Astrocyte of the spinal cord (primary cell): ENCODE measurements around the gene UBALD1.

Experiments
- DNase-seq: peaks from one replicate; pipeline ENCODE4 v3.0.0; 2011; ENCODE audit warnings: low read depth, low spot score
- H3K4me3 ChIP-seq: 2 replicates; pipeline ENCODE4 v1.5.1; 2011; ENCODE audit warnings: low read depth, mild to moderate bottlenecking, low read length, moderate library complexity
- in situ Hi-C: cut with HindIII; loops from 2 replicates; pipeline ENCODE4 v1.10.0; 2017; ENCODE audit warnings: low sequenced_read_pairs
- TF ChIP-seq, protein P1 (sequence below): IDR thresholded peaks from 2 replicates; pipeline ENCODE4 v1.5.1; 2012; ENCODE audit warnings: low read depth, mild to moderate bottlenecking, low read length, inconsistent platforms

UBALD1 gene

DNA sequence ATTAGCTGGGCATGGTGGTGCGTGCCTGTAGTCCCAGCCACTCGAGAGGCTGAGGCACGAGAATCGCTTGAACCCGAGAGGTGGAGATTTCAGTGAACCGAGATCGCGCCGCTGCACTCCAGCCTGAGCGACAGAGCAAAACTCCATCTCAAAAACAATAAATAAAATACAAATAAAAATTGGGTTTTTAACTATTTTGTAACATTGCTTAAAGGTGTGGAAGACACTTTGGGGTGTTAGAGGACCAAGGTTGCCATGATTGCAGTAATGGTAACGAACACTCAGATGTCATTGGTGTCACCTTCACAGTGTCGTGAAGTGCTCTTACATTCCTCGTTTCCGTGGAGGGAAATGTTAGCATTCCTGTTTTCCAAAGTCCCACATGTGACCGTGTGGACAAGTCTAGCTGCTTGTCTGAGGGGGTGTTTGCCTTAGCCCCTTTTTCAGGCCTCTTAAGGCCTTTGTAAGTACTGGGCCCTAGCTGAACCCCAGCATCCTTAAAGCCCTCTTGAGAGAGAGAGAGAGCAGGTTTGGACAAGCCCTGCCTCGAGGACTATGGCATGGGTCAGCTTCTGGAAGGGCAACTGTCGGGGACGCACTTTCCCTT lies 49.9 kb downstream of the UBALD1 start:
- TF ChIP-seq, protein P1, sequence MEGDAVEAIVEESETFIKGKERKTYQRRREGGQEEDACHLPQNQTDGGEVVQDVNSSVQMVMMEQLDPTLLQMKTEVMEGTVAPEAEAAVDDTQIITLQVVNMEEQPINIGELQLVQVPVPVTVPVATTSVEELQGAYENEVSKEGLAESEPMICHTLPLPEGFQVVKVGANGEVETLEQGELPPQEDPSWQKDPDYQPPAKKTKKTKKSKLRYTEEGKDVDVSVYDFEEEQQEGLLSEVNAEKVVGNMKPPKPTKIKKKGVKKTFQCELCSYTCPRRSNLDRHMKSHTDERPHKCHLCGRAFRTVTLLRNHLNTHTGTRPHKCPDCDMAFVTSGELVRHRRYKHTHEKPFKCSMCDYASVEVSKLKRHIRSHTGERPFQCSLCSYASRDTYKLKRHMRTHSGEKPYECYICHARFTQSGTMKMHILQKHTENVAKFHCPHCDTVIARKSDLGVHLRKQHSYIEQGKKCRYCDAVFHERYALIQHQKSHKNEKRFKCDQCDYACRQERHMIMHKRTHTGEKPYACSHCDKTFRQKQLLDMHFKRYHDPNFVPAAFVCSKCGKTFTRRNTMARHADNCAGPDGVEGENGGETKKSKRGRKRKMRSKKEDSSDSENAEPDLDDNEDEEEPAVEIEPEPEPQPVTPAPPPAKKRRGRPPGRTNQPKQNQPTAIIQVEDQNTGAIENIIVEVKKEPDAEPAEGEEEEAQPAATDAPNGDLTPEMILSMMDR, result no peak
- no peak for DNase-seq
- no peak overlapping the region for H3K4me3 ChIP-seq
- in situ Hi-C loops, result no loop called here

DNA sequence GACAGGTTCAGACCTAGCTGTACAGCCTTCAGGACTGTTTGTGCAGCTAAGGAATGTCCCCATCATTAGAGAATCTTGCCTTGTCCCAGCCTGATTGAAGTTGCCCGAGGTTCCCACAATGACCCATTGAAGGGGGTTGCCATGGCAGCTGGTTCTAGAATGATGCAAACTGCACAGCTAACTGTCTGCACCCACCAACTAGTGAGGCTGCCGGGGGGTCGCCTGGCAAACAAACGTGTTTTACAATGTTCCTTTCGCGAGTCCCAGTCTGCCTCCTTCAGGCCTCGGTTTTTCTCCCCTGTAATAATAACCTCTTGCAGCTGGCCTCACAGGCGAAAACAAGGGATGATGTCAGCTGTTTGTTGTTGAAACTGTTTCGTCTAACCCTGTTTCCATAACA lies 53.1 kb downstream of the UBALD1 start:
- no peak overlapping the region for H3K4me3 ChIP-seq
- in situ Hi-C loops, result no loop called here
- TF ChIP-seq, protein P1, result no peak
- no peak for DNase-seq
